GM18511 (cell line): ENCODE data around the gene INS.
"Not testable (repeated sequence)": the region's sequence is repeated elsewhere in the genome, so short reads cannot be mapped to it uniquely, and the experiment has no call there.

Source experiments
- ATAC-seq: cut with Tn5 transposase; IDR thresholded peaks from one replicate; pipeline ENCODE4 v1.9.1; 2021; ENCODE audit warnings: mild to moderate bottlenecking, moderate library complexity; ENCODE audit not compliant: unreplicated experiment

INS gene

DNA sequence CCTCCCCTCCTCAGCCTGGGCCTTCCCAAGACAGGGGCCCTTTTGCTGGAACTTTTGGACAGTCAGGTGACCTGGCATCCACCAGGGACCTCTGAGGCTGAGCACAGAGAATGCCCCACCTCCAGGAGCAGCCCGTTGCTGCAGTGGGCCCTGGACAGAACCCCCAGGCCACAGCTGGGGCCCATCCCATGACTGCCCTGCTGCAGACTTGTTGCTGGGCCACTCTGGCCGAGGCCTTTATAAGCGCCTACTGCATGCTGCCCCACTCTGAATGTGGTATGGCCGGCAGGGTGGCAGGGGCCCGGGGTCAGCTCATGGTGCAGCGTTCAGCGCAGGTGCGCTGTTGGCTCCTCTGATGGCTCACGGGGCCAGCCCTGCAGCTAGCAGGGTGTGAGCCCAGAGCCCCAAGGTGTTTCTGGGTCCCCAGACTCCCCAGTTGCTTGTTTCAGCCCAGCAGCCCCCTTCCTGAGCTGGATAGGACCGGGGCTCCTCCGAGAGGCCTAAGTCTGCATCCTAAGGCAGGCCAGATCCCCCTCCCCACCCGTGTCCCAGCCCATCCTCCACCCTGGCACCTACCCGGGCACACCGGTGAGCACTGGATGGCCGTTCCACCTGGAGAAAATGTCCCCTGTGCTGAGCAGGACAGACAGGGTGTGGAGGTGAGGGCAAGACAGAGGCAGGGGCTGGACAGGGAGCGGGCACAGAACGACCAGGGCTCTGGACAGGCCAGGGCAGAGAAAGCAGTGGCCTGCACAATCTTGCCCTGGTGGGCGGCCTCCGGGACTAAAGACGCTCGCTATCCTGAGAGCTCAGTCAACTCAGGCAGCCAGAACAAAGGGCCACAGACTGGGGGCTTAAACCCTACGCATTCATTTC lies 38.7 kb upstream of the INS start:
- ATAC-seq = no peak

DNA sequence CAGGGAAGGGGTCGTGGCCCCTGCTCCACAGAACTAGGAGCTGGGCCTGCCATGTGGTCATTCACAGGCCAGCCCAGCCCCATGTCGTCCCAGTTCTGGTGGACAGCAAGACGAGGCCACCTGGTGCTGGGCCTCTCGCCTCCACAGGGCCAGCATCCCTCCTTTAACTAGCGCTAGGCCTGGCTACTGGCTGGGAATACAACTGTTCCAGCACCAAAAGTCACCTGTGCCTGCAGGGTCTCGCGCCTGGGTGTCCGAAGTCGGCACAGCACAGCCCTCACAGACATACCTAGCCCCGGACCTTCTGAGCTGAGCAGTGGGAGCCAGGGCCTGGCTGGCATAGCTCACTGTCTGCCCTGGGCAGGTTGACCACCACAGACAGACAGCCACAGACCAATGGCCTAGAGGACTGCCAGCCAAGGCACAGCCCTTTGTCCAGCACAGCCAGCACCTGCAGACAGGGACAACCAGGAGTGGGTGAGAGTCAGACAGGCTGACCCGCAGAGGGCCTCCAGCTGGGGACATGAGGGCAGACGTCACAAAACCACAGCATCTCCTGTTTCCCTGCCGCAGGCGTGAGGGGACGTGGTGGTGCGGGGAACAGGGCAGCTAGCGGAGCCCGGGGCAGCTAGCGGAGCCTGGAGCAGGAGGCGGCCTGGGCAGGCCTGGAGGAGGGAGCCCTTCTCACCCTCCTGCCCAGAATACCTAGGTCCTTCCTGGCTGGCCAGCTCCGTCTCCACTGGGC lies 37.8 kb upstream of the INS start:
- ATAC-seq = no peak

DNA sequence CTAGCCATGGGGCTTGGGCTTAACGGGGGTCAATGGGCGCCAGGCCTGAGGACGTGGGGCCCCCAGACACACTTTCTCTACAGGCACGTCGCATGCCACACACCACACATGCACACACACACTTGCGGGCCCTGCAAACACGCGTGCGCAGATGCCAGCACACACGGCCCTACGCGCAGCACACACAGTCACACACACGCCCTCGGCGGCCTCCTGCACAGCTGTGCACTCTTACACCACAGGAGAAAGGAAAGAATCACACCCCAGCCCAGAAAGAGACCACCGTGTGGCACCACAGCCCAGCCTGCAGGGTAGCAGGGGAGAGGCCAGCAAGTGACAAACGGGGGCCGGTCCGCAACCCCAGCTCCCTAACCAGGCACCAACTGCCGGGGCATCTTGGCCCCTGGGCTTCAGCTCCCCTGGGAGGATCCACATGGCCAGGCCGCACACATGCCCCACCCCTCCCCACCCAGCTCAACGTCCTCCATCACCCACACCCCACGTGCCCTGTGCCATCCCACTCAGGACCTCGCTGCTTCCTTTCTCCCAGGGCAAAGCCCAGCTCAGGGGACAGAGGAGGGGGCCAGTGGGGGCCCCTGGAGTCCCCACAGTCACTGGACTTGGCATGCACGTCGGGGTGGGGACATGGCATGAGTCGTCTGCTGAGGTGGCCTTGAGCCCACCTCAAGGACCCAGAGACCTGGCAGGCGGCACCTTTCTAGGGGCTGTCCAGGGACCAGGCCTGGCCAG lies 36.9 kb upstream of the INS start:
- no peak for ATAC-seq

DNA sequence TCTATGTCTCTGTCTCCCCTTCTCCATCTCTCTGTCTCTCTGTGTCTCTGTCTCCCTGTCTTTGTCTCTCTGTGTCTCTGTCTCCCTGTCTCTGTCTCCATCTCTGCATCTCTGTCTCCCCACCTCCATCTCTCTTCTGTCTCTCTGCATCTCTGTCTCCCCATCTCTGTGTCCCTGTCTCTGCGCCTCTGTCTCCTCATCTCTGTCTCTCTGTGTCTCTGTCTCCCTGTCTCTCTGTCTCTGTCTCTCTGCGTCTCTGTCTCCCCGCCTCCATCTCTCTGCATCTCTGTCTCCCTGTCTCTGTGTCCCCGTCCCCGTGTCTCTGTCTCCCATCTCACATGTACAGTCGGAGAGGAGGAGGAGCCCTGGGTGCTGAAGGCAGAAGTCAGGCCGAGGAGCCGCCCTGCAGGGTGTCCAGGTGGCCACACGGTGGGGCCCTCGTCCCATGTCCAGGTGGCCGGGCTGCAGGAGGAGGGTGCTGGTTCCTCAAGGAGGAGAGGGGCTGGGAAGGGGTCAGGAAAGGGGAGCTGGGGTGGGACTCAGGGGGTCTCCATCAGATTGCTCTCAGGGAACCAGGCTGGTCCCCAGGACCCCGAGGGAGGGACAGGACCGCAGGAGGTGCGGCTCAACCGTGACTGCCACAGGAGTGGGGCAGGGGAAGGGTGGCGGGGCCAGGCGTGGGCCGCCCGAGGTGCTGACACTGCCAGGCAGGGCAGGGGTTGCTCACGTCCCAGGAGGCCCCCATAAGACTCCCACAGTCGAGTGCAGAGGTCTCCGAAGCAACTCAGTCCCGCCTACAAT lies 36.2 kb upstream of the INS start:
- ATAC-seq = no peak

DNA sequence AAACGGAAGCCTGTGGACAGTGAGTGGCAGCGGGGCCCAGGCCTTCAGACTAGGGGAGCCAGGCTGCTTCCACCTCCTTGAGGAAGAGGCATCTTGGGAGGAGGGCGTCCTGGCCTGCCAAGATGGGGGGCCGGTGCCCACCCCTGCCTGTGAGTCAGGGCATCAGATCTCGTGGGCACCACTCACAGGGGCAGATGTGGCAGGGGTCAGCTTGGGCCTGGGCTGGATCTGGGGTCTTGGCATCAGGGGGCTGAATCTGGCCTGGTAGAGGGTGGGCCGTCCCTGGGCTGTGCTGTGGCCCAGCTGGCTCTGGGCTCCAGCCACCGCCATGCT lies 34.7 kb upstream of the INS start:
- ATAC-seq = no peak

DNA sequence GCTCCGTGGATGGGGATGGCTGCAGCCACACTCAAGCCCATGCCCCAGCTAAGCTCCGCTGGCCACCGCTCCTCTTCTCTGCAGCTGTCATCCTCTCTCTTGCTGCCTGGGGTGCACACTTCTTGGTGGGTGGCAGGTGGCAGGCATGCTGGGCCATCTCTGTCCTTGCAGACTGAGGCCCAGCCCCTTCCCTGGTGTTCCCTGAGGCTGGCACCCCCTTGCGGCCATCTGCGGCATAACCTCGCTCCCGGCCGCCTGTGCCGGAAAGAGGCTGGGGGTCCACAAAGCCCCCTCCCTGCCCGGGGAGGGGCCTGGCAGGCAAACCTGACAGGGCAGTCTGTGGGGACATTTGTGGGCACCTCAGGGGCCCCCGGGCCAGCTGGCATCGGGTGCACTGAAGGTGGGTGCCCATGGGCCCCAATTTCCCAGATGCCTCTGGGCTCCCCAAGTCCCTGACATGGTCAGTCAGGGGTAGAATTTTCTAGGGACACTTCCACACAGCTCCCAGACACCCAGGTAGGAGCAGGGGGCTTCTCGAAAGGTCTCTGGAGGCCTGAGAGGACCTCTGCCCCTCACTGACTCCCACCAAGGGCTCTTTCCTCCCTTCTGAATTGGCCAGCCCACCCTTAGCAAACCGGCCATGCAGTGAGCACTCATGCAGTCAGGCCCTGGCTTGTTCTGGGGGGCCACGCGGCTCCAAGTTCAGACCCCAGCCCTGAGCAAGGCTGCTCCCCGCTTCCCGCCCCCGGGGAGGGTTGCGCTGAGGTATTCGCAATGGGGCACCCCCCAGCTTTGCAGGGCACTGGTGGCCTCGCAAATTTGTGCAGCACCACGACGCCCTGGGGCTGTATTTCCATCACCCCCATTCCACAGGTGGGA lies 34.1 kb upstream of the INS start:
- ATAC-seq = no peak

DNA sequence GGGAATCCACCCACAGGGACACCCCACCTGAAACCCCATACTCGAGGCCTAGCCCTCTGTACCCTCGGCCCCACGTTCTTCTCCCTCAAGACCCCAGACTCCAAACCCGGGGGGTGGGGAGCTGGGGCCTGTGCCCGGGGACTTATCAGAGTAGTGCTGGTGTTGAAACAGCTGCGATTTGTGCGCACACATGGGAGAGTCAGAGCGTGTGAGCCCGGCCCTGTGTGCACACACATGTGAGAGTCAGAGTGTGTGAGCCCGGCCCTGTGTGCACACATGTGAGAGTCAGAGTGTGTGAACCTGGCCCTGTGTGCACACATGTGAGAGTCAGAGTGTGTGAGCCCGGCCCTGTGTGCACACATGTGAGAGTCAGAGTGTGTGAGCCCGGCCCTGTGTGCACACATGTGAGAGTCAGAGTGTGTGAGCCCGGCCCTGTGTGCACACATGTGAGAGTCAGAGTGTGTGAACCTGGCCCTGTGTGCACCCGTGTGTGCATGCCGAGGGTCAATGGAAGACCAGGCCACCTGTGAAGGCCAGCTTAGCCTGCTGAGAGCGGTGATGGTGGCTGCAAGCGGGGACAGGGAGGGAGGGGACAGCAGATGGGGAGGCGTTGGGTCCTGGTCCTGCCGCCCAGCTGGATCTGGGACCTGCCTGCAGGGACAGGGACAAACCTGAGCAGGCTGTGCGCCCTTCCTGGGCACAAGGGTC lies 33.0 kb upstream of the INS start:
- ATAC-seq = not testable (repeated sequence)

DNA sequence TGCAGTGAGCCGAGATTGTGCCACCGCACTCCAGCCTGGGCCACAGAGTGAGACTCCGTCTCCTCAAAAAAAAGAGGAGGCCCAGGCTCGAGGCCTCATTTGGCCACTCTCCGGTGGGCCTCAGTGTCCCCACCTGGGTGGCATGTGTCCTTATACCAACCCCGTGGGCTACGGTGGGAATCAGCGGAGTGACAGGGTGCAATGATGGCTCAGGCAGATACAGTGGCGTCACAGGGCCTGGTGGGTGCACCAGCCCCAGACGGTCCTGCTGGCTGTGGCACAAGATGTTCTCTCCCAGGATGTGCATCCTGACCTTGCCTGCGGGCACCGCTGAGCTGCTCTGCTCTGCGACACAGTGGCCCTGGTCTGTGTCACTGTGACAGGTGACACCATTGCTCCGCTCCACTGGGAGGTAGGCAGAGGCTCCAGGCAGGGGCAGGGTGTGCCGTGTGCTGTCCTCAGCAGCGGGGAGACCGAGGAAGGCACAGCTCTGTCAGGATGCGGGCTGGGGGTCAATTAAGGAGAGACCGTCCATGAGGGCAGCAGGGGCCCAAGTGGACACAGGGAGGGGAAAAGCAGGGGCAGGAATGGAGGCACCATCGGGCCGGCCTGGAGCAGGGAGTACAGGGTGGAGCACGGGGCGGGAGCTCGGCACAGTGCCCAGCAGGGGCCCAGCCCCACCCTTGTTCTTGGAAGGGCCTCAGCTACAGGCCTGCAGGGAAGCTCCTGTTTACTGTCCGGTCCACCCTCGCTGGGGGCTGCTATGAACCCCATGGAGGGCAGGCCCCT lies 32.3 kb upstream of the INS start:
- ATAC-seq = no peak

DNA sequence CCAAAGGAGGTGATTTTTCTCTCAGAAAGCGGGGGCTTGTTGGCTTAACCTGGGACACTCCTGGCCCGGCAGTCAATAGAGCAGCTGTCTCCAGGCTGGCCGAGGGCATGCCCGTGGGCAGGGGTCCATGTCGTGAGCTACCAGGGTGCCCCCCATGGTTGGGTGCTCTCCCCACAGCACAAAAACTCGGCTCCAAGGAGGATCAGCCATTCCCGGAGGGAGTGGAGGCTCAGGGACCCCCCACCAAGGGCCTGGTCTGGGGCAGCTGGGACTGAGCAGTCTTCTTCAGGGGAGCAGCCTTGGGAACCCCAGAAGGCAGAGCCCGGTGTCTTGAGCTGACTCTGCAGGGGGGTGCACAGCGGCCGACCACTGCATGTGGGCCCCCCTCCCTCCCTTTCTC lies 31.4 kb upstream of the INS start:
- ATAC-seq = no peak

DNA sequence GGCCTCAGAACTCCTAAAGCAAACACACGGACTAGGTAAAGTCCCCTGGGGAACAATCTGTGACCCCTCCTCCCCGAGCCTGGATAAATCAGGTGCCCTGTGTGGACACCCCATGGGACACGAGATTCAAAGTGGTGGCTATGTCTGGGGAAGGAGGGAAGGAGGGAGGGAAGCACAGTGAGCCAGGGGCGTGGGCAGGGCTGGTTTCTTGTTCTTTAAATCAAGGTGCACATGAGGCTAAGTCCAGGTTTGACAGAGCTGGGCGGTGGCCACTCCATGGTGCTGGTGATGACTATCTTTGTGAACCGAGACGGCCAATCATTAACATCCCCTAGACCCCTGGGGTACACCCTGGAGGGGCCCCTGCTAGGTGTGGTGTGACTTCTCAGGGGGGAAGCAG lies 30.9 kb upstream of the INS start:
- no peak for ATAC-seq

DNA sequence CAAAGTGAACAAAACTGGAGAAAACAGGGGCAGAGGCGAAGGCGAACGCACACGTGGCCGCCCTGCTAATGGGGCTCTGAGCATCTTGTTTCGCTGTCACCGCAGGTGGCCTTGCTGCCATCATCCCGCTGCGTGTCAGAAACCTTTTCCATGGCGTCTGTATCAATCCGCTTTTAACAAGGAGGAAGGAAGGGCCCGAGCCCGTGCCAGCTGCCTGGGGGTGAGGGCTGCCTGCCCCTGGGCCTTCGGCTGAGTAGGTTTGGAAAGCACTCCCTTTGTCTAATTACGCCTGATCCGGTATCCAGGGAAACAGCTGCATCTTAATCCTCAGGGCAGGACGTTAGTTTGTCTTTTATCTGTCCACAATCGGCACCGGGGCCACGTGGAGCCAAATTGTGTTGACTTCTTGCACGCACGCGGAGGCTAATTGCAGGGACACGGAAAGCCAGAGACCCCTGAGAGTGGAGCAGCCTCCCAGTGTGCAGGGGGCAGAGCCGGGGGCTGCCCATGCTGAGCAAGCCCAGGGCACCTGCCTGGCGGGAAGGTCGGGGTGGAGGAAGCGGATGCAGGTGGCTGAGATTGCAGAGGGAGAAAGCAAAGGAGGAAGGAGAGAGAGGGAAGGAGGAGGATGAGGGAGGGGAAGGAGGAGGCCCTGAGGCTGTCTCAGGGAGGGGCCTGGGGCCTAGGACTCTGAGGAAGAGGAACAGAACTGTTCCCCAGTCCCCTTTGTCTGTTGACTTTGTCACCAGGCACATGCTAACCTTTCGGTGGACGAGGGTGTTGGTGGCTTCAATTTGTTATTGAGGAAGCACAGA lies 29.9 kb upstream of the INS start:
- no peak for ATAC-seq

DNA sequence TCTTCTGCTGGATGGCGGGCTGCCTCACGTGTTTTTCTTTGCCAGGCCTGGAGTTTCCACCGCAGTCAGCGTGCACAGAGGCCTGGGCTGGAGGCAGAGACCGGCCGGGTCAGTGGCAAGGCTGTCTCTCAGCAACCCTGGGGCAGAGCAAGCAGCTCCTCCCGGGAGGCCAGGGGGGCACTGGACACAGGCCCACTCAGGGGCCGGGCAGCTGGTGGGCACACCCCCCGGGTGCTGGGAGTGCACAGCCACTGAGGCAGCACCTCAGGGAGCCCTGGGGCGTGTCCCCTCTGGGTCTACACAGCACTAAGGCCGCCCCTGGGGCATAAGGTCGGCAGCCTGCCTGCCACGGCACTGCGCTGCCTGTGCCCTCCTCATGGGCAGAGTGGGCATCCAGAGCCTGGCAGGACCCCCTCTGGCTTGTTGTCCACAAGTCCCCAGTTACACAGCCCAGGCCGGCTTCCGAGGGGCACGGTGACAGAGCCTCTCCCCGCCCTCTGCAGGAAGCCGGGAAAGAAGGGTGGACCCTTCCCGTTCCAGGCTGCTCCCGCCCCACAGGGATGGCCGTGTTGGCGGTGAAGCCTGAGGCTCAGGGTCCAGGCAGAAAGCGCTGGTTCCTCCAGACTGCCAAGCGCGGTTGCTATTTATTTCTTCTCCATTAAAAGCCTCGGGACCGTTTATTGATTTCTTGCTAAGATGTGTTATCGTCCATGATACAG lies 29.1 kb upstream of the INS start:
- ATAC-seq = no peak

DNA sequence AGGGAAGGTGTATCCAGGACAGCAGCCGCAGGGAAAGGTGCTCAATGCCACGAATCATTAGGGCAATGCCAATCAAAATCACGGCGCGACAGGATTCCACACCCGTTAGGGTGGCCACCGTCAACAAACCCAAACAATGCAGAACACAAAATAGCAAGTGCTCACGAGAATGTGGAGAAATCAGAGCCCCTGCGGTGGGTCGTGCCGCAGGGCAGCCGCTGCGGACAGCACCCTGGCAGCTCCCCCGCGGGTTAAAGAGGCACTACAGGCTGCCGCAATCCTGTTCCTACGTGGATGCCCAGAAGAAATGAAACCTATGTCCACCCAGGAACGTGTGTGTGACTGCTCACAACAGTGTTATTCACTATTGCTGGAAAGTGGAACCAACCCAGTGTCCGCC lies 27.7 kb upstream of the INS start:
- ATAC-seq = no peak

DNA sequence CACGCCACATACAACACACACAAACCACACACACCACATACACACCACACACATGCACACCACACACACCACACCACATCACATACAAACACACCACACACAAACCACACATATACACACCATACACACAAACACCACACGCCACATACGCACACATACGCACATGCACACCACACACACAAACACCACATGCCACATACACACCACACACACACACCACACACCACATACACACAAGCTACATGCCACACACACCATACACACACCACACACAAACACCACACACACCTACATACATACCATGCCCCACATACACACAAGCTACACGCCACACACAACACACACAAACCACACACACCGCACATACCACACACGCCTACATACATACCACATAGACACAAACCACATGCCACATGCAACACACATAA lies 26.3 kb upstream of the INS start:
- ATAC-seq = no peak

DNA sequence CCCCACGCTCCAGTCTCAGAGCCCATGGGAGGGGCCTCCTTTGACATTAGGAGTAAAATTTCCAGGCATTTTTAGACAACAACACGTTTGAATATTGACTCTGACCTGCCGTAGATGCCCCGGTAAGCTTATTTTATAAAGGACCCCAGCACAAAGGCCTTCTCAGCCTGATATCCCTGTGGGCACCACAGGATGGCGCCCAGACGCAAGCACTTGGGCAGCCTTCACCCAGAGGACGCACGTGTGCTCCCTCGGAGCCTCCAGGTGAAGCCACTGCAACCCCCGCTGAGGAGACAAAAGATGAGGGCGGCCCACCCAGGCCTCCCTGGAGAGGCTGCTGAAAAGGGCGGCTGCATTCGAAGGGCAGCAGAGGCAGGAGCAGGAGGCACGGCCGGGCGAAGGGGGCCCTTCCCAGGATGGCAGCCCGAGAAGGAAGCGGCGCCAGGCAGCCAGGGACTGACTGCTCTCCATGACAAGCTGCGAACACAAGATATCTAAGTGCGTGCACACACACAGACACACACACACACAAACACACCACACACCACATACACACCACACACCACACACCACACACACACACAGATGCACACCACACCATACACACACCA lies 25.8 kb upstream of the INS start:
- no peak for ATAC-seq

DNA sequence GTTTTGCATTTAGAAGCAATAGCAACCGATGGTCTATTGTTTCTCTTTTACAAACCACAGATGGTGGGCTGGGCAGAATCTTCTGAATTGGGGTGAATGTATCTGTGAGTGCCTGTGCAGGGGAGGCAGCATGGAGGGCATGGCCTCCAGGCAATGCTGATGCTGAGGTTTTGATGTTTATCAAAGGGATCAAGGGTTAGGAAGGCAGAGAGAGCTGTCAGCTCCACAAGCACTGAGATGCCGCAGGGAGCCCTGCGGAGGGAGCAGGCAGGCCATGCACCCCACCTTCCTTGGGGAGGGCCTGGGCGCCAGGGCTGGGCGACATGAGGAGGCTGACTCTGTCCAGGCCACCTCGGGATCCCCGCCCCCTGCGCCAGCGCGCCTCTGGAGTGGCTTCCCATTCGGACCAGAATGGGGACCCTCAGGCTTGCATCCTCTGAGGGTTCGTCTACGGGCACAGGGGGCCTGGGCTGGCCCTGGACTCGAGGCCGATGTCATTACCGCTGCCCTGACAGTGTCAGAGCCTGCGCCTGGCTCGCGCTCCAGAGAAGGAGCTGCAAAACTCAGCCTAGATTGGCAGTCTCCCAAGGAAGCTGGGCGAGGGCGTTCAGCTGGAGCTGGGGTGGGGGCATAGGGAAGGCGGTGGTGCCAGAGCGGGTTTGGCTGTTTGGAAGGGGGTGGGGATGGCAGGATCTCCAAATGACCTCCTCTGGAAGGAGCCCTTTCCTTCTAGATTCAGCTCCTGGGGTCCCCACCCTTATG lies 24.5 kb upstream of the INS start:
- no peak for ATAC-seq
